K562 (cell line): ENCODE data around the gene ALG12. TPM values are rescaled to one million over a fixed set of nuclear protein-coding genes. Genes with fewer than 3 reads are reported as not detected.
A peak's percentile ranks its signal among the peaks of the same experiment; 100 is the strongest.

Experiments used
- ATAC-seq: fragments of 200-7000 bp; cut with Tn5 transposase; 3 replicates; pipeline ENCODE4 v1.9.1; 2020; ENCODE audit warnings: moderate library complexity
- BruUV-seq: library from RNA; stranded (reverse); fragments of 400-500 nt; replicated peaks from 2 replicates; lab custom pipeline; 2021; lab: Mats Ljungman, UMichigan
- CTCF ChIA-PET: fragments of 300-600 bp; formaldehyde crosslinking; extraction: SDS; loops from one replicate; lab custom pipeline; 2021; ENCODE audit warnings: low intra/inter-chr PET ratio; lab: Yijun Ruan, JAX
- POLR2A ChIA-PET: fragments of 300-600, 350-650 bp; sonication (Branson Sonifier 250); formaldehyde crosslinking; extraction: SDS; loops from one replicate; lab custom pipeline; 2021; ENCODE audit warnings: antibody characterized with exemption, inconsistent platforms; lab: Yijun Ruan, JAX
- DNase-seq, 4 experiments: peaks; one replicate each; pipeline versions ENCODE4 v3.0.0 to v3.0.0-alpha.2; 2011 to 2018; ENCODE audit warnings: low spot score in 3 of 4, mixed read lengths in 3 of 4; ENCODE audit errors: extremely low read depth in 1 of 4
- FAIRE-seq: peaks from 2 replicates; lab custom pipeline; 2011; peaks lifted over from hg19 to GRCh38; lab: Jason Lieb, UNC
- H2AFZ ChIP-seq: 2 replicates; pipeline ENCODE4 v1.6.0; 2011; ENCODE audit warnings: low read depth, low read length, control low read depth, inconsistent platforms
- H3K27ac ChIP-seq: fragments of 200-600 bp; 3 replicates; pipeline ENCODE4 v1.8.0; 2011; ENCODE audit warnings: low read depth, mild to moderate bottlenecking, control low read depth, inconsistent platforms, low read length, moderate library complexity, mixed read lengths; ENCODE audit errors: extremely low read depth
- H3K27me3 ChIP-seq, 2 experiments: fragments of 300-600 bp in 1 of 2; 2 replicates in 1 of 2; 3 replicates in 1 of 2; pipeline versions ENCODE4 v1.6.0 to v1.8.0; 2011; ENCODE audit warnings: inconsistent platforms in 2 of 2, low read length in 2 of 2, mild to moderate bottlenecking in 1 of 2, mixed read lengths in 1 of 2, moderate library complexity in 1 of 2; ENCODE audit not compliant: control insufficient read depth in 2 of 2, insufficient read depth in 2 of 2
- H3K36me3 ChIP-seq: fragments of 300-600 bp; 3 replicates; pipeline ENCODE4 v1.8.0; 2011; ENCODE audit warnings: mild to moderate bottlenecking, low read length, inconsistent platforms; ENCODE audit not compliant: control insufficient read depth, insufficient read depth
- H3K4me1 ChIP-seq, 2 experiments: fragments of 200-600 bp in 1 of 2; replicated peaks in 1 of 2; 2 replicates in 1 of 2; 3 replicates in 1 of 2; pipeline versions ENCODE4 v1.5.1 to v1.8.0; 2011; ENCODE audit warnings: inconsistent platforms in 2 of 2, low read length in 2 of 2, mild to moderate bottlenecking in 1 of 2, mixed read lengths in 1 of 2, moderate library complexity in 1 of 2; ENCODE audit not compliant: control insufficient read depth in 2 of 2, insufficient read depth in 2 of 2
- H3K4me2 ChIP-seq: 2 replicates; pipeline ENCODE4 v1.6.1; 2011; ENCODE audit warnings: low read length, control low read depth, inconsistent platforms, mixed read lengths; ENCODE audit not compliant: insufficient read depth
- H3K4me3 ChIP-seq: fragments of 200-600 bp; sonication (generic), shearing (Covaris generic); 2 replicates; pipeline ENCODE4 v1.5.1; 2016; ENCODE audit warnings: control low read depth, inconsistent platforms
- H3K79me2 ChIP-seq: fragments of 200-600 bp; 3 replicates; pipeline ENCODE4 v1.8.0; 2011; ENCODE audit warnings: low read length, inconsistent platforms; ENCODE audit not compliant: control insufficient read depth, insufficient read depth
- H3K9ac ChIP-seq, 2 experiments: 2 replicates each; pipeline versions ENCODE4 v1.6.0 to v1.6.1; 2011; ENCODE audit warnings: low read depth in 2 of 2, low read length in 2 of 2, control low read depth in 1 of 2, inconsistent platforms in 1 of 2, mild to moderate bottlenecking in 1 of 2, mixed read lengths in 1 of 2; ENCODE audit not compliant: insufficient read depth in 1 of 2
- H3K9me1 ChIP-seq: one replicate; pipeline ENCODE4 v1.6.0; 2011; ENCODE audit warnings: inconsistent platforms, mild to moderate bottlenecking, low read length, moderate library complexity; ENCODE audit not compliant: control insufficient read depth, insufficient read depth
- H3K9me3 ChIP-seq: replicated peaks from 2 replicates; pipeline ENCODE4 v1.5.1; 2011; ENCODE audit warnings: low read depth, low read length, inconsistent platforms; ENCODE audit not compliant: control insufficient read depth, insufficient read depth
- H4K20me1 ChIP-seq: replicated peaks from 2 replicates; pipeline ENCODE4 v1.6.1; 2011; ENCODE audit warnings: low read length, inconsistent platforms, mixed read lengths; ENCODE audit not compliant: control insufficient read depth, insufficient read depth
- BCOR ChIP-seq: fragments of 450-650 bp; IDR thresholded peaks from 2 replicates; pipeline ENCODE4 v1.6.1; 2016
- CTCF ChIP-seq, 3 experiments: IDR thresholded peaks in 2 of 3; conservative IDR thresholded peaks in 1 of 3; 2 replicates each; pipeline ENCODE4 v1.5.1; 2011 to 2012; ENCODE audit warnings: low read length in 3 of 3, mild to moderate bottlenecking in 3 of 3, control low read depth in 2 of 3, improper control_type of control experiment in 1 of 3, inconsistent platforms in 1 of 3, low read depth in 1 of 3, mixed read lengths in 1 of 3, moderate library complexity in 1 of 3; ENCODE audit not compliant: insufficient read depth in 2 of 3
- KDM1A ChIP-seq, 2 experiments: fragments of 450-650 bp; IDR thresholded peaks; 2 replicates each; pipeline ENCODE4 v1.6.1; 2016; ENCODE audit warnings: mild to moderate bottlenecking in 2 of 2
- RBM34 ChIP-seq: fragments of 200-400 bp; formaldehyde crosslinking; IDR thresholded peaks from 2 replicates; pipeline ENCODE4 v1.6.1; 2018; ENCODE audit warnings: low read length, borderline replicate concordance; ENCODE audit not compliant: insufficient read depth
- ZNF146 ChIP-seq: IDR thresholded peaks from one replicate; pipeline ENCODE4 v1.6.1; 2018; ENCODE audit warnings: missing compliant biosample characterization; ENCODE audit not compliant: unreplicated experiment
- ZNF740 ChIP-seq, 3 experiments: fragments of 200-800 bp in 1 of 3; sonication (Bioruptor generic) in 1 of 3; sonication (generic) in 1 of 3; formaldehyde crosslinking in 1 of 3; IDR thresholded peaks; 2 replicates each; pipeline versions ENCODE4 v1.6.1 to v1.8.0; 2016 to 2022; ENCODE audit warnings: mild to moderate bottlenecking in 2 of 3, missing compliant biosample characterization in 2 of 3, missing genetic modification characterization in 2 of 3, missing genetic modification reagents in 1 of 3
- WGBS: fragments of 100-300 bp; shearing (Covaris generic); methylation state at CpG from one replicate; pipeline ENCODE4 v1.1.6; 2016; ENCODE audit warnings: low coverage, mixed read lengths; ENCODE audit not compliant: insufficient coverage; ENCODE audit errors: missing lambda C conversion rate; 5-methylcytosine and 5-hydroxymethylcytosine counted together
- in situ Hi-C: fragments of 300-500 bp; cut with MboI; formaldehyde crosslinking; loops from 4 replicates; pipeline ENCODE4 v1.15.0; 2018; ENCODE audit warnings: inconsistent platforms, mixed read lengths
- intact Hi-C: fragments of 100-400 bp; cut with micrococcal nuclease; formaldehyde crosslinking; loops from 2 replicates; pipeline ENCODE4 v1.14.2; 2022
- polyA plus RNA-seq, 8 experiments: library from polyadenylated mRNA; depleted of rRNA in 4 of 8; stranded (reverse) in 5 of 8; unstranded in 3 of 8; fragments of >200 nt; fragmentation: Nextera tagmentation in 2 of 8; fragmentation: Illumina TruSeq in 1 of 8; extraction: Ambion mirVana in 2 of 8; extraction: Trizol in 1 of 8; gene quantifications; 2 replicates each; pipeline versions ENCODE4 v1.2.1 to v1.2.3, GENCODE V29; 2011 to 2014; ENCODE audit warnings: inconsistent platforms in 1 of 8, missing spikeins in 1 of 8
- total RNA-seq, 7 experiments: library from RNA; depleted of rRNA in 6 of 7; stranded (reverse); fragments of >200 nt in 6 of 7; fragmentation: Illumina TruSeq in 2 of 7; extraction: Trizol in 2 of 7; gene quantifications; 2 replicates each; pipeline versions ENCODE4 v1.2.1 to v1.2.3, GENCODE V29; 2011 to 2021; ENCODE audit warnings: low replicate concordance in 1 of 7
- TF ChIP-seq, protein P1 (sequence below): fragments of 250-450 bp; sonication (Bioruptor Pico); IDR thresholded peaks from 2 replicates; pipeline ENCODE4 v1.8.0; 2021; ENCODE audit warnings: mild to moderate bottlenecking, moderate library complexity

ALG12 gene
- total and polyA plus RNA-seq, 9 of the 15 experiments (the other 6 are each of a cell fraction or from before 2014, with no cell fraction given) = 0.20 to 8.5 (median 3.4) TPM

GRCh38 chr22:49869845-49870712 is 48.2 kb downstream of the ALG12 start:
- peaks cover 80% of the 10 kb centered on the region for H3K79me2 ChIP-seq
- no peak for ATAC-seq
- no peak overlapping the region for H3K4me2 ChIP-seq
- H2AFZ ChIP-seq = no peak overlapping the region
- DNase-seq = no peak
- in situ Hi-C loops = no loop called here
- H3K9ac ChIP-seq = no peak overlapping the region
- no peaks in the 10 kb centered on the region for H3K27me3 ChIP-seq
- TF ChIP-seq ZNF146 (CRISPR knock-in tag) = peak; percentile 95
- no peak for TF ChIP-seq ZNF740 (CRISPR knock-in tag; IDR thresholded peaks at IDR 0.05)
- no peak for TF ChIP-seq ZNF740 (tag; IDR thresholded peaks at IDR 0.05)
- TF ChIP-seq BCOR = peak; percentile 56
- TF ChIP-seq, protein P1, sequence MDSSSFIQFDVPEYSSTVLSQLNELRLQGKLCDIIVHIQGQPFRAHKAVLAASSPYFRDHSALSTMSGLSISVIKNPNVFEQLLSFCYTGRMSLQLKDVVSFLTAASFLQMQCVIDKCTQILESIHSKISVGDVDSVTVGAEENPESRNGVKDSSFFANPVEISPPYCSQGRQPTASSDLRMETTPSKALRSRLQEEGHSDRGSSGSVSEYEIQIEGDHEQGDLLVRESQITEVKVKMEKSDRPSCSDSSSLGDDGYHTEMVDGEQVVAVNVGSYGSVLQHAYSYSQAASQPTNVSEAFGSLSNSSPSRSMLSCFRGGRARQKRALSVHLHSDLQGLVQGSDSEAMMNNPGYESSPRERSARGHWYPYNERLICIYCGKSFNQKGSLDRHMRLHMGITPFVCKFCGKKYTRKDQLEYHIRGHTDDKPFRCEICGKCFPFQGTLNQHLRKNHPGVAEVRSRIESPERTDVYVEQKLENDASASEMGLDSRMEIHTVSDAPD = no peak
- no peak for TF ChIP-seq RBM34
- peak; percentile 16 to 34; a peak in 2 of 4 replicates for TF ChIP-seq KDM1A (IDR thresholded peaks at IDR 0.05)
- TF ChIP-seq CTCF (IDR thresholded peaks at IDR 0.05 in 2 of 3, conservative IDR thresholded peaks at IDR 0.05 in 1 of 3; ENCODE audit: insufficient read depth in 2 of 3, low read depth in 1 of 3, low read length in 3 of 3) = no peak
- TF ChIP-seq, all 486 proteins: peak for 3
- ChIA-PET POLR2A (interaction anchor here (1.1 to 1.6 kb wide), 2 partner anchors 10 to 14 kb away, joined by 4 to 6 read pairs; no protein-coding TSS in a partner anchor), CTCF (no interaction called here)
- peaks cover 6 to 13% of the 10 kb centered on the region in 2 experiments; a peak in 4 of 5 replicates for H3K4me1 ChIP-seq
- BruUV-seq = no TSS peak
- no peak for FAIRE-seq
- peaks cover 5% of the 10 kb centered on the region; the same call in 2 of the 3 replicates for H3K36me3 ChIP-seq
- intact Hi-C loops = no loop called here
- peaks cover 3% of the 10 kb centered on the region for H3K9me3 ChIP-seq
- no peaks in the 10 kb centered on the region for H3K9me1 ChIP-seq
- H4K20me1 ChIP-seq = peaks cover 9% of the 10 kb centered on the region; the same call in 1 of the 2 replicates
- no peak overlapping the region for H3K4me3 ChIP-seq
- WGBS = 82% methylated on average over 10 of the region's 14 CpGs
- H3K27ac ChIP-seq = no peak overlapping the region
